ENCODE results near the gene IGSF11.

GRCh38 chr3:119019767-119020518, 14.7 kb downstream of the IGSF11 start:
- TF ChIP-seq CTCF (IDR thresholded peaks at IDR 0.05 in 8 of 11, conservative IDR thresholded peaks at IDR 0.05 in 3 of 11): no peak
- no peak for TF ChIP-seq POLR2A (IDR thresholded peaks at IDR 0.05)
- TF ChIP-seq POLR2AphosphoS5 (IDR thresholded peaks at IDR 0.05): no peak
